ENCODE results near the gene KBTBD8.

Gene KBTBD8, protein sequence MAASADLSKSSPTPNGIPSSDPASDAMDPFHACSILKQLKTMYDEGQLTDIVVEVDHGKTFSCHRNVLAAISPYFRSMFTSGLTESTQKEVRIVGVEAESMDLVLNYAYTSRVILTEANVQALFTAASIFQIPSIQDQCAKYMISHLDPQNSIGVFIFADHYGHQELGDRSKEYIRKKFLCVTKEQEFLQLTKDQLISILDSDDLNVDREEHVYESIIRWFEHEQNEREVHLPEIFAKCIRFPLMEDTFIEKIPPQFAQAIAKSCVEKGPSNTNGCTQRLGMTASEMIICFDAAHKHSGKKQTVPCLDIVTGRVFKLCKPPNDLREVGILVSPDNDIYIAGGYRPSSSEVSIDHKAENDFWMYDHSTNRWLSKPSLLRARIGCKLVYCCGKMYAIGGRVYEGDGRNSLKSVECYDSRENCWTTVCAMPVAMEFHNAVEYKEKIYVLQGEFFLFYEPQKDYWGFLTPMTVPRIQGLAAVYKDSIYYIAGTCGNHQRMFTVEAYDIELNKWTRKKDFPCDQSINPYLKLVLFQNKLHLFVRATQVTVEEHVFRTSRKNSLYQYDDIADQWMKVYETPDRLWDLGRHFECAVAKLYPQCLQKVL

DNA sequence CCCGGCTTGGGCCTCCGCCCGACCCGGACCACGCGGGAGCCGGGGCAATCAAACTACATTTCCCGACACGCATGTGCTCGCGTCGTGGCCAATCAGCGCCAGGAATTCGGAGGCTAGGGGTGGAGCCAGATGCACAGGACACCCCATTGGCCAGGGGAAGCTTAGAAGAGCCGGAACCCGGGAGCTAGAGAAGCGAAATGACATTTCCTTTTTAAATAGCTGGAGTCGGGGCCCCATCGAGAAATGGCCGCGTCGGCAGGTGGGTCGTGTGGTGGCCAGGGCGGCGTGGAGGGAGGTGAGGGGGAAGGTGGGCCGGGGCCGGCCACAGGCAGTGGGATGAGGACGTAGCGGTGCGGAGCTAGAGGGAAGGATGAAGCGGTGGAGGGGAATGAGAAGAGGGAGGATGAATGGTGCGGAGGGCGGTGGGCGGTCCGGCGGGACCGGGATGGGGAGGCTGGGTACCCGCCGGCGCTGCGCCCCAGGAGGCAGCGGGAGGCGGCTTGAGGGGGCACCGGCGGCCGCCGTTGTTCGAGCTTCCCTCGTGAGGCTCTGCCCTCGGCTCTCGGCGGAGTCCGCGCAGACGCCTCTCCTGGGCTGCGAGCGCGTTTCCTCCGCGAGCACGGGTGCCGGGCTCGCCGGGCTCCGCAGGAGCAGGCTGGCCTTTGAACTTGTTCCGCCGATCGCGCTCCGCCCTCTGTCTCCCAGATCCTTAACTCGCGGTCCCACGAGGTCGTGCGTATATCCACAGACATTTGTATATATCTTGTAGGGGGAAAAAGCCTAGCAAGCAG, at the start of gene KBTBD8:
KBTBD8 (plus strand) TSS at position 195 of the 791 bp plus-strand sequence; CDS start at position 244, 49 bp downstream.
- DNase-seq (ENCODE audit: low read depth, low spot score), result peak; percentile 100

DNA sequence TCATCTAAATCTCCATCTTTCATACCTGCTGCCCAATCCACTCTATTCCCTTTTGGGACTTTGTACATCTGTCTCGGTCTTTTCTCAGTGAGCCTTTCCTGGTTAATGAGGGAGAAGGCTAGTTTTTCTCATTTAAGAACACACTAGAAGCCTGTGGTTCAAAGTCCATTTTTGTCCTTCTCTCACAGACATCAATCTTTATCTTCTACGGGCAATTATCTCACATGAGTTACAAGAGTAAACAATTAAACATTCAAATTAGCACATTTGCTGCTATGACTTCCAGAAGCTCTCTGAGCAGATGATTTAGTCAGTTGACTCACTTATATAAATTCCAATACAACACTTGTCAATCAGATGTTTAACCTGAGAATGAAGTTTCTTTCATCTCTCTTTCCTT, 49.3 kb upstream of the KBTBD8 start:
- no peak for DNase-seq (ENCODE audit: low read depth, low spot score)

DNA sequence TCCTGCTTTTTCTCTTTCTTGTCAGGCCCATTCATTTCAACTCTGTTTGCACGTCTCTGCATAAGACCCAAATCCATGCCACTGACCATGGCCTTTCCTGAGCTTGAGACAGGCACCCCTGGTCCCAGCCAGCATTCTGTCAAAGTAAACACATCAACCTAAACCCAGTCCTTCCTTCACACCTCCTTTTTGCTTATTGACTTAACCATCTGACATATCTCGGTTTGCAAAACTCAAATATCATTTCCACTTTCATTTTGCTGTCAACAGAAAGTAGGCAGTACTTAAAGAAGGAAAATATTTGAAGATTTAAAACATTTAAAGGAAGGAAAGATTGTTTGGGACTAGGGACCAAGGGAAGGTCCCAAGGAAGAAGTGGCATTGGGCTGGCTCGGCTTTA, 48.2 kb upstream of the KBTBD8 start:
- no peak for DNase-seq (ENCODE audit: low read depth, low spot score)

DNA sequence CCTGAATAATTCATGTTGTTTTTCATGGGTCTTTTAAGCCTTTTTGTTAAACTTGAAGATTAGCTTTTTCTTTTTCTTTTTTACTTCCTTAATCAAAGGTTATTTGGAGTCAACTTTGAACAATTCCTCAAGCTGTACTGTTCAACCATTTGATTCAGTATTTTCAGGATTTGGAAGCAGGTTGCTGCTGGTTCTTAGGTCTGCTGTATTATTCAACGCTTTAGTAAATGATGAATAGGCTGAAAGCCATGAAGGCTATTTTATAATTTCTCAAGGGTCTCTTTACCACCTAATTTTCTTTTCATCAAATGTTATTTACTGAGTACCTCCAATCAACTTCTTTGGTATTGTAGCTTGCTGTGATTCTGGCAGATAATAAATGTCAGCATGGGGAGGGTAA, 45.8 kb upstream of the KBTBD8 start:
- no peak for DNase-seq (ENCODE audit: low read depth, low spot score)

DNA sequence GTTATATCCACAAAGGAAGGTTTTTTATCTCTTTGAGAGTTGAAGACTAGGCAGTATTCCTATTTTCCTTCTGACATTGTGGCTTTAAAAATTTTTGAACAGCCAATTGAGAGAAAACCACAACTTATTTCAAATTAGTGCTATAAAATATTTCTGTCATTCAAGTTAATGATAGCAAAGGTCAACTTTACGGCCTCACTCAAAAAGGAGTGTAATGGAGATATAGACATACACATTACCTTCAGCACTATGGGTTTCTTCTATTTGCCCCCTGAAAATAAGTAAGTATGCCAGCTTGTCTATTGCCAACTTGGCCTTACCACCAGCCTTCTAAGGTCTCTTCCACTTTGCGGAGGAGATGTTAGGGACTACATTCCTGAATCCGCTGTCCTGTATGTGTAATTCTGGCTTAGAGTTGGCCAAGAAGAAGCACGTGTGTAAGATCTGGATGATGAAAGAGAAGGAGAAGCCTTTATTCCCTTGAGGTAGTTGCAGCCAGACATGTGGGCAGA, 44.1 kb upstream of the KBTBD8 start:
- DNase-seq (ENCODE audit: low read depth, low spot score), result no peak

DNA sequence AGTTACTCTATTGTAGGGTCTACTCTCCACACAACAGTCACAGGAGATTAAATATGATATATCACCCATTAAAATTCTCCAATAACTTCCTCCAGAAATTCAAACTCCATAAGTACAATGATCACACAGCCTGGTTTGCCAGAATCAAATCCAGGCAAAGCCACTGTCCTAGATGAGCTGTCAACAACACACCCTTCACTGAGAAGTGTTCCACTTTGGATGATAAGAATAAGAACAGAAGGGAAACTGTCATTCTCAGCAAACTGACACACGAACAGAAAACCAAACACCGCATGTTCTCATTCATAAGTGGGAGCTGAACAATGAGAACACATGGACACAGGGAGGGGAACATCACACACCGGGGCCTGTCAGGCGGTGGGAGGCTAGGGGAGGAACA, 41.4 kb upstream of the KBTBD8 start:
- no peak for DNase-seq (ENCODE audit: low read depth, low spot score)

DNA sequence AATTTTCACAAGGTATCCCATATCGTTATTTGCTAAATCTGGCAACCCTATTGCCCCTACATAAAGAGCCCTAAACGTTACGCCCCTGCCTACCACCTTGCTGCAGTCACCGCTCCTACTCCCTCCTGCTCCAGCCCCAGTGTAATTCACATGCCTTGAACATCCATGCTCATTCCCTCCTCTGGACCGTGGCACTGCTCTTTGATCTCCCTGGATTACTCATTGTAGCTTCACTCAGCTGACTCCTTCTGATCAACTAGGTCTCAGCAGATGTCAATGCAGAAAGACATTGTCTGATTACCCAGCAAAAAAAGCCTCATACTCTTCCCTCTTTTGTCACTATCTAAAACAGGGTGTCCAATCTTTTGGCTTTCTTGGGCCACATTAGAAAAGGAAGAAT, 40.7 kb upstream of the KBTBD8 start:
- DNase-seq (ENCODE audit: low read depth, low spot score), result no peak

DNA sequence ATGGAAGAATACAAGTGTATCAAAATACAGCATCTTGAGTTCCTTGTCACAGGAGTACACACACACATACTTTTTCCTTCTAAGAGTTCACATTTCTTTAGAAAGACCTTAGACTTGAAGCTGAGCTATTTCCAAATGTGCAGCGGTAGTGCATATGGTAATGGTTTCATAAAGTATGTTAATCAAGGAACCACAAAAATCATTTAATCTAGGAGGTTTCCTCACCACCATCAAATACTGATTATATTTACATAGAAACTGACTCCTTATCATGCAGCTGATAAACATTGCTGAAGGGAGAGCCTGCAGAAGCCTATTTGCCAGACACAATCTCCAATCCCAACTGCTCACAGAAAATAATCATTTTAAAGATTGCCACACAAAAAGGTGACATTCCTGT, 40.0 kb upstream of the KBTBD8 start:
- DNase-seq (ENCODE audit: low read depth, low spot score), result no peak

DNA sequence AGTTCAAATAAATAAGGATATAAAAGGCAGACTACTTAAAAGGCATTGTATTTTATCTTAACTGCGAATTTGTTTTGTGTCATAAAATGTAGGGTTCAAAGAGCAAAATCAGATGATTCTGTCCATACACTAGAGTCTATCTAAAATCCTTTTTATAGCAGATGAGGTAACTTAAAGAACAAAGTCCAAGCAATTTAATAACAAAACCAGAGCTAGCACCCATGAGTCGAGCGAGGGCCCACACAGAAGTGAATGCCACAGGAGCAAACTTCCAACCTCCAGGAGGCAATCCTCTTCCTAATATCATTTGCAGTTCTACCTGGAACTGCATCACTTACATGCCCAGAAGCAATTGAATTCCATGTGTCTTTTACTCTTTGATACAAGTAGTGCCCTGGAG, 35.4 kb upstream of the KBTBD8 start:
- no peak for DNase-seq (ENCODE audit: low read depth, low spot score)

DNA sequence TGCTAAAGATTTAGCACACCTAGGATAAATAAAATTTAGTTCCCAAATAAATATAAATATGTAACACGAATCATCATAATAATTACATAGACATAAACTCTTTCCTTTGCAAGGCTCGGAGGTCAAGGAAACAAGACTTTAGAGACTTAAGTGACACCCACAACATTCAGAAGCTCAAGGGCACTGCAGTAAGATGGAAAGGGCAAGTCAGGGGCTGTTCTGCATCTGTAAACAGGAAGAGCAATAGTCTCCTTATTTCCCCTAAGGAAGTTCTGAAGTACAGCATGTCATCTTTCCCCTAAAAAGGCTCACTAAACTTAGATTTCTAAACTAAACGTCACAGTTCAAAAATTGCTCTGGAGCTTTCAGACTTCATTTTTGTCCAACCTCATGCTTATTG, 26.9 kb upstream of the KBTBD8 start:
- DNase-seq (ENCODE audit: low read depth, low spot score), result no peak

DNA sequence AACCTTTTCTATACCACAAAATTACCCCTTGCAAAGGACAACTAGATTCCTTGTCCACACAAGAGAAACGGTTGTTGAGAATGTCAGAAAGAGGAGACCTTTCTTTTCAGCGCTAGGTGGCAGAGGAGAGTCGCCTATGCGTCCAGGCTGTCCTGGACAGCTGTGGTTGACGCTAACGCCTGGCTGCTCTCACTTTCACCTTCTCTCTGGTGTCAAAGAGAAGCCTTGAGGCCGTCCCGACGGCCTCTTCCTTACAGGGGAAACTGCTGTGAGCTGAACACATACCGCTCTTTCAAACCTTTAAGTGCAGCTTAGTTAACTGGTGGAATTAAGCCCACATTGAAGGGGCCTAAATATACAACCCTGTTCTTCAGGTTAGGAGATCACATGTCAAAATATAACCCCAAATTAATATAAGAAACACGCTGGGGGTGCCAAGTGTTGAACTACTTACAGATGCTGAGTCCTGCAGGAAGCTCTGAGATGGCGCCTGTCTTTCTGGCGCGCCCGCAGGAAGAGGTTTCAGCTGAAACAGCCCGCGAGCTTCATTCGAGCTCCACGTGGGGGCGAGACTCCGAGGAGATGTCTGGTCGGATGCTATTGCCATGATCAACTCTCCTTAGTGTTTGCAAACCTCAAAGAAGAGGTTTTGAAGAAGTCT, 26.1 kb upstream of the KBTBD8 start:
- peak; percentile 80 for DNase-seq (ENCODE audit: low read depth, low spot score)

DNA sequence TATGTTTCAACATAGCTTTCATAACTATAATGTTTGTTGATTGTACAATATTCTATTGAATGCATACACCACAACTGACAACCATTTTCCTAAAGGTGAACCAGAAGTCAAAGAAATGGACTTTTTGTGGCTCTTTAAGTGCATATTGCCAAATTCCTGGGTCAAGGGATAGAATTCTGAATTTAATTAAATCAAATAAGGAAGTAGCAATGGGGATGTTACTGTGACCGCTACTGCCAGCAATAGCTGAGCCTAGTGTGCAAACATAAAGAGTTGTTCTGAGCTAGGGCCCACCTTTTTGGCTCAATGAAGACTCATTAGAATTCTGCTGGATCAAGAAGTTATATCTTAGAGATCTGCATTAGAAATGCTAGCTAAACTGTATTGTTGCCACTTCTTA, 17.3 kb upstream of the KBTBD8 start:
- DNase-seq (ENCODE audit: low read depth, low spot score), result no peak

DNA sequence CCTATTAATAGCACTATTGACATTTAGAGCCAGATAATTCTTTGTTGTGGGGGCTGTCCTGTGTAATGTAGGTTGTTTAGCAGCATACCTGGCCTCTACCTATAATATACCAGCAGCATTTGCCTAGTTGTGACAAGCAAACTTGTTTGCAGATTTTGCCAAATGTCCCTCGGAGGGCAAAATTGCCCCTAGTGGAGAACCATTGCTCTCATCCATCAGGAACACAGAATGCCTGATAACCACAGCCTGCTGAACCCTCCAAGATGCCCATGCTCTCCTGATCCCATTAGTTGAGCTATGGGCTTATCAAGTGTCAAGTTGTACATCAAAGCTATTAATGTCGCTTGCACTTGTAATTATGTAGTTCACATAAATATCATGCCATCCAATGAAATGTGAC, 15.0 kb upstream of the KBTBD8 start:
- DNase-seq (ENCODE audit: low read depth, low spot score), result no peak

DNA sequence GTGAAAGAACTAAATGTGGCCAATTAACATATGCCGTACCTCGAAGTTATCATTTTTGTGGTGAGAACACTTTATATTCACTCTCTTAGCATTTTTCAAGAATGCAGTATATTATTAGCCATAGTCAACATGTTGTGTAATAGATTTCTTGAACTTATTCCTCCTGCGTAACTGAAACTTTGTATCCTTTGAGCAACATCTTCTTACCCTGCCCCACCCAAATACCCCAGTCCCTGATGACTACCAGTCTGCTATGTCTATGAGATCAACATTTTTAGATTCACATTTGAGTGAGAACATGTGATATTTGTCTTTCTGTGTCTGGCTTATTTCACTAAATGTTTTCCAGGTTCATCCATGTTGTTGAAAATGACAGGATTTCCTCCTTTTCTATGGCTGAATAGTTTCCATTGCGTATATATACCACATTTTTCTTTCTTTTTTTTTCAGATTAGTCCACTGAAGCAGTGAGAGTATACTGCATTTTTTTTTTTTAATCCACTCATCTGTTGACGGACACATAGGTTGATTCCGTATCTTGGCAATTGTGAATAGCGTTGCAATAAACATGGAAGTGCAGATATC, 12.7 kb upstream of the KBTBD8 start:
- DNase-seq (ENCODE audit: low read depth, low spot score), result no peak

DNA sequence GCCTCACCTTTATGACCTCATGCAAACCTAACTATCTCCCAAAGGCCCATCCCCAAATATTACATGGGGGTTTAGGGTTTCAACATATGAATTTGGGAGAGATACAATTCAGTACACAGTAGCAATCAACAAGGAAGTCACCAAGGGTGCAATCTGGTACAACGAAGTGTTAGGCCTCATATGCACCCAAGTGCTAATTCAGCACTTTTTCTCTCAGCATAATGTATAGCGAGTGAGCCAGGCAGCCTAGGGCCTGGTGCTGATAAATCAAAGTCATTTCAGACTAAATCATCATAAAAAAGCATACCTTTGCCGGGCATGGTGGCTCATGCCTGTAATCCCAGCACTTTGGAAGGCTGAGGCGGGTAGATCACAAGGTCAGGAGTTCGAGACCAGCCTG, 11.7 kb upstream of the KBTBD8 start:
- no peak for DNase-seq (ENCODE audit: low read depth, low spot score)

DNA sequence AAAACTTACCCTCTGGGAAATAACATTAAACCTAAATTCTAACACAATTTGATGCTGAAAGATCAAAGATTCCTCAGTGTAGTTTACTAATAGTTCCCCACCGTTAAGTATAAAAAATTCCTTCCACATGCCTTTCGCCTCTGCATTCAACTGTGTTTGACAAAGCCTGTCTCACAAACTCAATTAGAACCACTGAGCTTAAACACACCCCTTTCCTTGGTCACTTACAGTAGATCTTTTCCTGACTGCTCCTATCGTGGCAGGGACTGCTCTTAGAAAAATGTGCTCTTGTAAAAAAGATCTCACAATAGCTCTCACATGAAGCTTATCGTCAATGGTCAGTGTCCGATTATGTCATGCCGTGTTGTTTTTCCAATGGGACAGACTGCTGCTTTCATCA, 8.9 kb upstream of the KBTBD8 start:
- no peak for DNase-seq (ENCODE audit: low read depth, low spot score)

DNA sequence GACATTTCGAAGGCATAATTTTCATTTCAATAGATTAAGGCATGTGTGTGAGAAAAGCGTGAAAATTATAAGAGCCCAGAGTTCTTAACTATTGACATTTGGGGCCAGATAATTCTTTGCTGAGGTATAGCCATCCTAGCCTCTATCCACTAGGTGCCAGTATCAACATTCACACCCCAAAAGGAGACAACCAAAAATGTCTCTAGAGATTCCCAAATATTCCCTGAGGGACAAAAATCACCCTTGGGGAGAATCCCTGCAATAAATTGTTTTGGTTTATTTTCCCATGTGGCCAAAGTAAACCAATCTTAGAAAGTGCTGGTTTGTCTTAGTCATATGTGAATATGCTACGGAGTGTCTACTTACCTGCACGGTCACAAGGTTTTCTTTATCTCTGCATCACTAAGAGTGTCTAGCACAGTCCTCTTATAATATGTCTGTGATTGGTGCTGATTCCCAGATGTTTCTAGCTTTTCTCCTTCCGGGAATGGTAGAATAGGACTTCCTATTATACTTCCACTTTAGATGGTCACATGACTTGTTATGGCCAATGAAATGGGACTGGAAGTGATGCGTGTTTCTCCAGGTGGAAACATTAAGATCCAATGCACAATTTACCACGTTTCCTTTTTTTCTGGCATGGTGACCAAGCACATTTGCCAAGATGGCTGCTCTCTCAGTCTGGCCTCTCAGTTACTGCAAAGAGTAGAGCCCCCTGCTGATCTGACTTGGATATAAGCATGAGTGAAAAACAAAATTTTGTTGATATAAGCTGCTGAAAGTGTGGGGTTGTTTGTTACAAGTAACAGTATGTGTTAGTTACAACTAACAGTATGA, 8.0 kb upstream of the KBTBD8 start:
- no peak for DNase-seq (ENCODE audit: low read depth, low spot score)

DNA sequence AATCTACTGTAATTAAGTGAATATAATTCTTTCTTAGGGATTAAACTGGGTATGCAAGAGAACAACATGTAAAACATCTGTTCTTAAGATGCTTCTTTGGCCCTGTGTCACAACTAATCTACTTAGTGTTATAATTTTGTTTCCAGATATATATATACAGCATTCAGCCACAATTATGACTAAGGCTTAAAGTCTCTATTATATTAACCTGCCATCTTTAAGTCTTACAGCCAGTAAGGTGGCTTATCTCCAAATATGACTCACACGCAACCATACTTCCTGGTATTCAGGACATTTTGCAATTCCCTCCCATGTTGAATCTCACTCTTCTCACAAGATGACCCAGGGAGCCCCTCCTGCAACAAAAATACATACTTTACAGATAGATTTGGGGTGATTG, 6.6 kb upstream of the KBTBD8 start:
- peak; percentile 30 for DNase-seq (ENCODE audit: low read depth, low spot score)

DNA sequence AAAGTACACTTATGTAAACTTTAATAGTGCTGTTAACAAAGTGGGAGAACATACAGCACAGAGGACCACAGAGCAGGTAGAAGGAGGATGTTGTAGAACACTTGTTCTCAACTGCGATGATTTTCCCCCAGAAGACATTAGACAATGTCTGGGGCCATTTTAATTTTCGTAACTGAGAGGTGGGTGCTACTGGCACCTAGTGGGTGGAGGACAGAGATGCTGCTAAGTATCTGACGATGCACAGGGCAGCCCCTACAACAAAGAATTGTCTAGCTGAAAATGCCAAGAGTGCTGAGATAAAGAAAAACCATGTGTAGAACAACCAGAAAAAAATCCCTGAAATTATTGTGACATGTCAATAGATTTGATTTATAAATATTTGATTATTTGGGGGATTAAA, 5.0 kb upstream of the KBTBD8 start:
- DNase-seq (ENCODE audit: low read depth, low spot score), result no peak

DNA sequence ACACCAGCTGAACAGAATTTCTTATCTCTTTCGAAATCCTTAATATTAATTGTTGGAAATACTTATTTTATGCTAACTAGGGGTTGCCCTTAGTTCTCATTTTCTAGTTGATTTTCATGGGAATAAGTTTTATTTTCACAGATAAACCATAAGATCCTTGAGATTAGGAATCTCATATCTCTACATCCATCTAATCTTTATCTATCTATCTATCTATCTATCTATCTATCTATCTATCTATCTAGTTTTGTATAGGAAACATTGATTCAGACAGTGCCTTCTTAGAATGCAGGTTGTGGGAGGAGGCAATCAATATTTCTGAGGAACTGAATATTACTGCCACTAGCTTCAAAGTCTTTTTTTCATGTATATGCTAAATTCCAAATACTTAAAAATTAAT, 3.5 kb upstream of the KBTBD8 start:
- DNase-seq (ENCODE audit: low read depth, low spot score), result no peak

DNA sequence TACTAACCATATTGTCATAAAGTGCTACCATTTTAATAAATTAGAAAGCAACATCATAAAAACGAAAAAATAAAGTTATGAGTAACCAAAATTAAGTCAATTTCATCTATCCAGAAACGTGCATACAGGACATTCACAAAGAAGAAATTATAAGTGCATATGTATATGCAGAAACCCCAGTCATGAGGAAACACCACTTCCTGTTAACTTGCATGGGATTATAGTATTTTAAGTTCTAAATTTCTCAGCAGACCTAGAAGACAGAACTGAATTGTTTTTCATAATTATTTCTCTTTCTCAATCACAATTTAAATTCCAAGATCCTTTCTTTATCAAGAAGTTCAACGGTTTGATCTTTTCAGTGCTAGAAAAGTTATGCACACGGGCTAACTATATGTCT, 1.4 kb upstream of the KBTBD8 start:
- no peak for DNase-seq (ENCODE audit: low read depth, low spot score)
